Stimulated activated CD4-positive, alpha-beta T cell treated with anti-CD3 and anti-CD28 coated beads, Interleukin-2, amount 100 ng/mL, for 4 hours (primary cell): ENCODE results near the gene NLGN4Y.

ENCODE experiments used
- DNase-seq: peaks from one replicate; pipeline ENCODE4 v3.0.0-alpha.2; 2020; ENCODE audit warnings: low read depth

NLGN4Y gene

DNA sequence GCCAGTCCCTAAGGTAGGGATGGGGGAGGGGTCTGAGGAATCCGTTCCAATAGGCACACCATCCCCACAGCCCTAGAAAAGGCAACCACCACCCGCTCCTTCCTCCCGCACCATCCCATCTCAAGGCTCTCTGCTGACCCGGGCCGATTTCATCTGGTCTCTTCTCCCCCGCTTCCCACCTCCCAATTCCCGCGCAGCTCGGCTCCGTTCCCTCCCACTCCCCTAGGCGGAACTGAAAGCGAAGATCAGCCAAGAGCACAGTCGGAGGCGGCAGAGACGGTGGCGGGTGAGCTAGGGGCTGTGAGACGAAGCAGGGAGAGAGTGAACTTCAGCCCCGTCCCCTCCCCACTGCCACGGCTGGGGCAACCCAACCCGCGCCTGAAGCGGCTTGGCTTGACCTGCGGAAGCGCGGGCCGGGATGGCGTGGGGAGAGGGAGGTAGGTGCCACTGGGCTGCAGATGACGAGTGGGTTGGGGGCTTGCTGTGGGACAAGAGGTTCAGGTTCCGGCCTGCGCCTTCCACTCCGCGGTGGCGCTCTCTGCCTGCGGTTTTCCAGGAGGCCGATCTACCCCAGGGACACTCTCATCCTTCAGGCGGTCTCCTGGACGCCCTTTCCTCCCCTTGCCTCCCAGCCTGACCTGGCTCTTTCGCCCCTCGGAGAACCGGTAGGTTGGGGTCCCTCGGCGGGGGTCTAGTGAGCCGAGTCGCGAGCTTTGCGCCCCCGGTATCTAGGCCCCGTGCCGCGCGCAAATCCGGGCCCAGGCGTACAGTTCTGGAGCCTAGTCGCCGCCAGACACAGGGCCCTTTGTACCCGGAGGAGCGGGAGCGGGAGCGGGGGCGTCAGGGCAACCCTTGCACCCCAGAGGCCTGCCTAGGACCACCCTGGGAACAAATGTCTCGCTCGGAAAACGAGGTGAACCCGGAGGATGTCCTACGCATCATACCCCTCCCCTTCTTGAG, at the start of gene NLGN4Y:
Gene NLGN4Y, plus strand, starts transcription at position 258 of the 960 bp plus-strand sequence. CDS start 97,591 bp downstream, outside the sequence.
- no peak for DNase-seq

DNA sequence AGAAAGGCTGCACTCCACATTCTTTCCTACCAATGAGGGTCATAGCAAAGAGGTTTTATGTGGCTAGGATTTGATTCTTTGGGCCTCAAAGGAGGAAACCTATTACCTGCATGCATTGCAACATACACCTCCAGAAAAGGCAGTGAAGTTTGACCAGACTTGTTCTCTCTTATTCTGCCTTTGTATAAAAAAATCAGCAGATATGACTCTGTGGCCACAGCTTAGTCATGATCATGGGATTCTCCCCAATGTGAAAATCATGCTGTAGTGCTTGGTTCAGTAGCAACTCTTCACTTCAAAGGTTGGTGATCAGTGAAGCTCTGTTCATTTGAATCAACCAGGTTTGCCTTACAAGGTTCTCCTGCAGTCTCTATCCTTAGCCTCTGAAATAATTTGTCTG, 38.4 kb upstream of the NLGN4Y start:
- no peak for DNase-seq

DNA sequence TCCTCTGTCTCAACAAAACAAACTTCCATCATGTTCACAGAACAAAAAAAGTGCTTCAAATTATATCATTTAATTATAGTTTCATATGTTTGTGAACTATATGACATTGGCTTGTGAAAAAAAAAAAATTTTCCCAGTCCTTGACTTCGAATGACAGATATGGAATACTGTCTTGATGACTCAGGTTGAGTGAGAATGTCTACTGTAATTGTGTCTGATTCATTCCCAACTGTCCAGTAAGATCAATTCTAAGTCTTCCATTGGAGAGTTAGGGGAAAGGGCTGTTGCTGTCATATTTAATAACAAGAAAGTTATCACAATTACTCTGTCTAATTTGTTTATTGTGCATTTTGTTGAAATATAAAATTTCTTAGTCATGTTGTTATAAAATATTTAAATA, 34.1 kb upstream of the NLGN4Y start:
- DNase-seq: no peak

DNA sequence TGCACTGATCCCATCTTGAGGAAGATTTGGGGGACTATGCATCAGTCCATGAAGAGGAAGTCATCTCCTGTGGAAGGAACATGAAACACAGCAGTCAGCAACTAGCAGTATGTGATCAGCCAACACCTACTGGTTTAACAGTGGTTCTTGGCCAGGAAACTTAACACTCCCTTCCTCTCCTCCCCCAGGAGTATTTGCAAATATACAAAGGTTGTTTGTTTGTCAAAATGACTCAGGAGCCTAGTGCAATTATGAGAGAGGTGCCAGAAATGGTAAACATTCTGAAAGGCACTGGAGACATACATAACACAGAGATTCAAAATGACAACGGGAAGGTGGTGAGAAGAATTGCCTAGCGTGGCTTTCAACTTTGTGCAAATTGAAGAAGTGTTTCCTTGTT, 26.3 kb upstream of the NLGN4Y start:
- no peak for DNase-seq

DNA sequence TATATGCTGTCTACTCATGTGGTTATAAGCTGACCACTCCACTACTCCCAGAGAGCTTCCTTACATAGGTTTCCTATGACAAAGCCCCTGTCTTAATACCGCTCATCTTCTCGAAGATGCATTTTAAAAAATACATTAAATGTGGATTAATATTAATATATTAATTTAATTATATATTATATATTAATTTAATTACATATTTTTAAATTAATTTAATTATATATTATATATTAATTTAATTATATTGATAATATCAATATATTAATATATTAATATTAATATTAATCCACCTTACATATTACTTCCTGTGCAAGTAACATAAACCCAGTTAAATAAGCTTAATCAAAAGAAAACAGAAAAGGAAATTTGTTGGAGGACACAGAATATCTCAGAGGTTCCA, 19.7 kb upstream of the NLGN4Y start:
- DNase-seq: no peak

DNA sequence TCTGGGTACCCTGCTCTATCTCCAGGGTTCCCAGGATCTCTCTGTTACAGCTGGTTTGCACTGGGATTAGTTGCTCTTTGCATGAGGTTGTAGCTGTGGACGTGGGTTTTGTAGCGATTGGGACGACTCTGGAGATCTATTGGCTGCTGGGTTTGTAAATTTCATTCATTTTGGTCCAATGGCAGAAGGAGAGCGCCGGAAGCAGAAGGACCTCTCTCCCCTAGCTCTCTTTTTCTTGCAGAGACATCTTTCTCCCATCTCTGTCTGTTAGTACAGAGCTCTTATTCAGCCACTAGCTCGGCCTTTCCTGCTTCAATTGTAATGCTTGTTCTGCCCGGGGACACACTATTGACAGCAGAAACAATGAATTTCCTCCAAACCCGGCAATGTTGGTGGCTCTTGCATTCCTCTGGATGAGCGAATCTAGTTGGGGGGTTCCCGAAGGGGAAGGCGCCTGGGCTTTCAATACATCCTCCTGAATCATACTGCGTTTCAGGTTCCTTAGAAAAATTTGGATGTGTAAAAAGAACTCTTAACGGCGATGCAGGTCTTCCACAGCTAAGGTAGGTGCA, 1.9 kb upstream of the NLGN4Y start:
- no peak for DNase-seq

DNA sequence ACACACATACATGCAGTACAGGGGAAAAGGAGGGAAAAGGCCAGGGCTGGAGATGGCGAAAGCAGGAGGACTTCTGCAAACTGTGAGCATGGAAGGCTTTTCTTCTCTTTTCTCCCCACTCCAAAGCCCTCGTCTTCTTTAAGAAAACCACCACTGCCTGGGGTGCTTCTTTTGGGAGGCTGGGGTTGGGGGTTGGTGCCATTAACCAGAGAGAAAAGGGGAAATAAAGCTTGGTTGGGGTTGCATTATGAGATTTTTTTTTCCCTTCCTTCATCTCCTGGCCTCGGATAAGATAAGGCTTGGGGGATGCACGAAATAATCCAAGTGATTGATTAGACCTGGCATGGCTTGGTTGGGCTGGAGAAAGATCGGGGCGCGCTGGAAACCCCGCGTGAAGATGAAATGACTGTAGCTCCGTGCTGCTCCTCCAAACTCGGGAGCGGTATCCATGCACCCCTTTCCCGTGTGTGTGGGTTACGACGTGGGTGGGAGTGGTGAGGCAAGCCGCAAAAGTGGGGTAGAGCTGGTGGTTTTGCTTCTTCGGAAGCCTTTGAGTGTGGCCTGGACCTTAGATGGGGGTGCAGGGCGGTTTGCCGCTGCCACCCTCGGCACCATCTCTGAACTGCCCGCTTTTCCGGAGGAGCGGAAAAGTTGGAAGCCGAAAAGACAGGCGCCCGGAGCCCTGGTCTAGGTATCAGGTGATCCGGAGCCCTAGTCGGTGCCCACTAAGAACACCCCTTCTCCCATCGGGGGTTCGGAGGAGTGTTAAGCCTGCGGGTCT, 648 bp upstream of the NLGN4Y start:
- no peak for DNase-seq

DNA sequence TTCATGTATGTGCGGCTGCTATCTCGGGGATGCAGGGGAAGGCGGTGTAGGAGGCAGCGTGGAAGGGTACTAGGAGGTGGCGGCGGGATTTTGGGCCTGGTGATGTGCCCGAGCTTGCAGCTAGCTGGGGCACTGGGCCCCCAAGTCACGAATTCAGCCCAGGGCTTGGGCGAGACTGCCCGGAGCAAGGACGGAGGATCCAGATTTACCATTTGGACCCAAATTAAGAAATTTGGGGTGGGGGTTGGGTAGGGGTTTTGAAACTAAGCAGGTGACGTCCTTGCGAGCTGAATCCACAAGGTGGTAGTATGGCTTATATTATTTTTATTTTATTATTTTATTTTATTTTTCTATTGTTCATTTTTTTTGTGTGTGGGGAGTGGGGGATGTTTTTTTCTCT, 986 bp downstream of the NLGN4Y start:
- DNase-seq: no peak

DNA sequence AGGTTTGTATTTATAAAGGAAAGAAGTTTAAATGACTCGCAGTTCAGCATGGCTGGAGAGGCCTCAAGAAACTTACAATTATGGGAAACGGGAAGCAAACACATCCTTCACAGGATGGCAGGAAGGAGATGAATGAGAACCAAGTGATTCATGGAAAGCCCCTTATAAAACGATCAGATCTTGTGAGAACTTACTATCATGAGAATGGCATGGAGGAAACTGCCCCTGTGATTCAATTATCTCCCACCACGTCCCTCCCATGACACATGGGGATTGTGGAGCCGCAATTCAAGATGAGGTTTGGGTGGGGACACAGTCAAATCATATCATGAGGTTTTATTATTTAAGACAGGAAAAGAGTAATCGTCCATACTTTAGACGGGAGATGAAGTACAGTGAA, 4.0 kb downstream of the NLGN4Y start:
- DNase-seq: no peak

DNA sequence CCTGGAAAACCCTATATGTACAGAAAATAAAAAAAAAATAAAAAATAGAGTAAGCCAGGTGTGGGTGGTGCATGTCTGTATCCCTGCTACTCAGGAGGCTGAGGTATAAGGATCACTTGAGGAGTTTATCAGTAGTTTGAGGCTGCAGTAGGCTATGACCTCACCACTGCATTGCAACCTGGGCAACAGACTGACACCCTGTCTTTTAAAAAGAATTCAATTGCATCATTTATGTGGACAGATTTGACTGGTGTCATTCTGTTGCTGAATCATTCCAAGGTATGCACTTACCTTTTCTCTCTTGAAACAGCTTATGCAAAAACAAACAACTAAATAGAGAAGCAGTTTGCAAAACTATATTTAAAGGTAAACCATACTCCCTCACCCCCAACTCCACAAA, 12.4 kb downstream of the NLGN4Y start:
- no peak for DNase-seq

DNA sequence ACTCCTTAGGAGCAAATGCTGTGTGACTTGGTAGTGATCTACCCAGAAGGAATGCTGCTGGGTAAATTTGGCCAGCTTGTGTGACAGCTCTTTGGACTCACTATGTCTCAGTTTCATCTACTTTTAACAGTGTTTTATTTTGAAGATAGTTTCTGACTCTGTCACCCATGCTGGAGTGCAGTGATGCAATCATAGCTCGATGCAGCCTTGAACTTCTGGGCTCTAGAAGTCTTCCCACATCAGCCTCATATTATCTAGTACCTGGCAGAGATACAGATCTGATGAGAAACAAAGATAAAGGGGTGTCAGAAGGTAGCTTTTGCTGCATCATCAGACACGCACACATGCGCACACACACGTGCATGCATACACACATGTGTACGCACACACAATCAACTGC, 19.2 kb downstream of the NLGN4Y start:
- DNase-seq: no peak

DNA sequence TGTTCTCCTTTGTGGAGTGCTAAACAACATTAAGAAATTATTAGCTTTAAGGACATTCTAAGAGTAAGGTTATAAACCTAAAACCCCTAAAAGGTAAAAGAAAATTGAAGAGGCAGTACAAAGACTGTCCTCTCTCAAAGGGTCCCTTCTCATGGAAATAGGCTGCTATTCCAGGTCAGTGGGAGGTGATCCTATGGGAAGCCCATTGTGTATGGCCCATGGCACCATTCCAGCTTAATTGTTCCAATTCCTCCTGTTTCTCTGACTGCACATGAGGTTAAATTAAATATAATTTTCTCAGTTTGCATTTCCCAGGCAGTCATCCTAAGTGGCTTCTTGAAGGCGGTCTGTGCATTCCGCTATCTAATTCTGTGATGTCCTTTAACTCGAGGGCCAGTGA, 57.0 kb downstream of the NLGN4Y start:
- DNase-seq: no peak

DNA sequence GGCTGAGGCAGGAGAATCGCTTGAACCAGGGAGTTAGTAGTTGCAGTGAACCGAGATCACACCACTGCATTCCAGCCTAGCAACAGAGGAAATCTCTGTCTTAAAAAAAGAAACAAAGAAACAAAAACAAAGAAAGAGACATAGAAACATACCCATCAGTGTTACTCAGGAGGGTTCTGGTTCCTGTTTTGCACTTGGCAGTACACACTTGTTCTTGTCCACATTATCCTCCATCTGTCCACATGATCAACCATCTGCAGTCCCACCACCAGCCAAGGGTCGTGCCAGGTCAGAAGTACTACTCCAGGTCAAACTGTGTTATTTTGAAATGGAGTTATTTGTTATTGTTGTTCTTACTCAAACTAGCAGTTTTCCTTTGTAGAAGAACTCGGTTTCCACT, 62.4 kb downstream of the NLGN4Y start:
- no peak for DNase-seq

DNA sequence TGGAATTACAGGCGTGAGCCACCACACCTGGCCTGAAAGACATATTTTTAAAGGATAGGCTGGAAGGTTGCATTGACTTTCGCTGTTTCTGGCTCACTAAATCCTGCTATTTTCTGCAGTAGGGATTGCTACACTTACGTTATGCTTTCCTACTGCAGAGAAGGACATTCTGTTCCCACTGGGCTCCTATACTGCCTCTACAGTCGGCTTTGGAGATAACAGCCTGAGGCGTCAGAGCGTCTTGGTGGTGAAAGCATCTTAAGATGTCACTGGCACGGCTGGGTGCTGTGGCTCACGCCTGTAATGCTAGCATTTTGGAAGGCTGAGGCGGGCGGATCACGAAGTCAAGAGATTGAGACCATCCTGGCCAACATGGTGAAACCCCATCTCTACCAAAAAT, 77.0 kb downstream of the NLGN4Y start:
- DNase-seq: no peak

DNA sequence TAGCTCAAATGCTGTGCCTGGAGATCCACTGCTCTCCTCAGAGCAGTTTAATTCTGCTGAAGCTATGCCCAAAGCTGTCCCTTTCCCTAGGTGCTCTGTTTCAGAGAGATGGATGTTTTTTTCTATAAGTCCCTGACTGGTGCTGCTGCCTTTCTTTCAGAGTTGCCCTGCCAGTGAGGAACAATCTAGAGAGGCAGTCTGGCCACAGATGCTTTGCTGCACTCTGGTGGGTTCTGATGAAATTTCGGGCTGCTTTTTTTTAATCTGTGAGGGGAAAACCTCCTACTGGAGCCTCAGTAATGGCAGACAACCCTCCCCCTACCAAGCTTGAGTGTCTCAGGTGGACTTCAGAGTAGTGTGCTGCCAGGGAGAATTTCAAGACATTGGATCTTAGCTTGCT, 93.3 kb downstream of the NLGN4Y start:
- DNase-seq: no peak

DNA sequence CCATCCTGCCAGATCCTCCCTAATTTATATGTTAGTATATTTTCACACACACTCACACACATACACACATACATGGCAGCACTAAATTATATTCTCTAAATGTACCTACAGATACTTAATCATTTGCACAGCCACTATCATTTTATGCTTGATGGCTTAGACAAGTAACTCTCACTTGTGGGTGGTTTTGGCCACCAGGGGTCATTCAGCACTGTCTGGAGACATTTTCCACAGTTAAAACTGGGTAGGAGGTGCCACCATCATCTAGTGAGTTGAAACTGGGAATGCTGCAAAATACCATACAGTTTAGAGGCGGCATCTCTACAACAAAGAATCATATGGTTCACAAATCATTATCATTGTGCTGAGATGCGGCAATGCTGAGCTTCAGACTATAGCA, 94.2 kb downstream of the NLGN4Y start:
- DNase-seq: no peak

DNA sequence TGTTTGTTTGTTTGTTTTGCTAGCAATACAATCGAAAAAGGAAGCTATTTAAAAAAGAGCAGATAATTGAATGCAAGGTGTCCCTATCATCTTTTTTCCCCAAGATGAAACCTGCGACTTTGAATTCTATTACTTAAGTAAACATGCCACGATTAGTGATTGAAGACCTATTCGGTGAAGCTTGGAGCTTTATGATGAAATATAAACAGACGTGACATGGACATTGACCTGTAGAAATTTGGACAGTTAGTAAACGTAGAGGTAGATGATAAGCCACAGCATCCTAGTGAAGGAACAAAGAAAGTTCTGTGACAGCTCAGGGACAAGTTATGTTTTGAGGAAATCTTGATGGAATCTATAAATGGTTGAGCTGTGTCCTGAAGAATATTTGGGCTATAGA, 103.9 kb downstream of the NLGN4Y start:
- no peak for DNase-seq

DNA sequence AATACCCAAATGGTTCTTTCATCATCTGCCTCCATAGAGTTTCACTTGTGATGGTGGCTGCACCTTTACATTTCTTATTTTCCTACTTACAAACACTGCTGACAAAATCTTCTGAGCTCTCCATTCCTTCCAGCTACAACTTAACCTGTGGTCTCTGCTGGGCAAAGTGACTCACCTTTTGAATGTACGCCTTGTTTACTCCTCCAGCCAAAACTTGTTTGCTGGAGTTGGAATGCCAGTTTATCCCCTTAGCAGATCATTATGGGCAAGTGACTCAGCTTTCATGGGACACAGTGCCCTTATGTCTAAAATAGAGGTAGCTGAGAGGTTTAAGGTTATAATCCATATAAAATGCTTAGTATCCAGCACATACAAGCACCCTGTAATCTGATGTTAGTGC, 107.3 kb downstream of the NLGN4Y start:
- no peak for DNase-seq

DNA sequence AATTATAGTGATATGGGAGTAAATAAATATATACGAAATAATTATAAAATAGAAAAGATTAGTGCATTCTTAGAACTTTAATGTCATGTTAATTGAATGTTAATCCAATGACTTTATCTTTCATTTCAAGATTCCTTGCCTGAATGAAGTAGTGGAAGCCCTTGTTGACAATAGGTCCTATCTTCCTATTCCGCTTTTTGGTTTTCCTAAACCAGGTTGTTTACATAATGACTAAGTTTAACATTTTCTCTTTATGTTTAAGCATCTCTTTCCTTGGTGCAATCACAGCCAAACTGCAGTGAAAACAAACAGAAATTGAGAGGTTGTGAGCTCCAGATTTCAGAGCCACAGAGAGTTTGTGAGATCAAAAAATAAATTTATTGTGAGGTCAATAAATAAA, 109.4 kb downstream of the NLGN4Y start:
- no peak for DNase-seq

DNA sequence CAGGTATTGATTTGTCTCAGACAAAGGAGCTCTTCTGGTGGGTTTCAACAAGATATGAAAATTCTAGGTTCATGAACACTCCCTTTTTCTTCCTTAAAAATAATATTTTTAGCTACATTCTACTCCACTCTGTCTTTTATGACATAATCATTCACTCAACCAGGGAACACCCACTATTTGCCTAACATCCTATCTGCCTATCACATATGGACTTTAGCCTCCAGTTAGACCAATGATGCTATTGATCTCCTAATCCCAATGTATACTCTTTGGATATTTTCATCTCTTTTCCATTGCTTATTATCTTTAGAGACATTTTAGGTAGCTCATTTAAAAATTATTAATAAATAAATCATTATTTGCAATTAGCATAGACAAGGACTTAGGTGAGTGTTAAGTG, 110.6 kb downstream of the NLGN4Y start:
- DNase-seq: no peak

DNA sequence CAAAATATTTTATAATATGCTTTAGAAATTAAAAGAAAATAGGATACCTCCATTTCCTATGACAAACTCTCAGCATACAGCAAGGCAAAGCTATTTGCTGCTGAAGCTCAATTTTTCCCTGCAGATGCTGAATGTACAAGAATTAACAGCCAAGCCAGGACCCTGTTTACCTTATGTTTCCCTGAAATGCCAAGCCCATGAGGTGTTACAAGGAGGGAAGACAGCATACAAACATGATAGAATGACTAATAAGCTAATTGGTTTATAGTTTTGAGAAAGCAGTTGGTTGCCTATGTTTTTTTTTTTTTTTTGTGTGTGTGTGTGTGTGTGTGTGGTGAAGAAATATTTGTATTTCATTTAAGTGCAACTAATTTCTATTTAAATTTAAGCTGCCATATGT, 113.2 kb downstream of the NLGN4Y start:
- DNase-seq: no peak

DNA sequence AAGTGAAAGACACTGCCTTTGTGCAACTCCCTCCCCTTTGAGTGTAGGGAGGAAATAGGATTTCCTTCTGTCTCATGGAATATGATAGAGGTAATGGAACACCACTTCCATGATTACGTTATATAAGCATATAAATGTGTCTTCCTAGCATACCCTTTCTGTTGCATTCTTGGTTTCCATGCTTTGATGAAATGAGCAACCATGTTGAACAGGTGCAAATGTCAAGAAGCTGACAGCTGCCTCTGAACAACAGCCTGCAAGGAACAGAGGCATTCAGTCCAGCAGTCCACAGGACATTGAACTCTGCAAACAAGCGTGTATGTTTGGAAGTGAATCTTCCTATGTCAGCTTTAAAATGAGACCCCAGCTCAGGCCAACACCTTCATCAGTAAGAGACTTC, 117.5 kb downstream of the NLGN4Y start:
- DNase-seq: no peak
